Stimulated activated CD4-positive, alpha-beta T cell treated with anti-CD3 and anti-CD28 coated beads, Interleukin-2, amount 100 ng/mL, for 4 hours (primary cell): ENCODE results near the gene LTN1.

Source experiments
- DNase-seq: peaks from one replicate; pipeline ENCODE4 v3.0.0-alpha.2; 2020; ENCODE audit warnings: low read depth

LTN1 gene

DNA sequence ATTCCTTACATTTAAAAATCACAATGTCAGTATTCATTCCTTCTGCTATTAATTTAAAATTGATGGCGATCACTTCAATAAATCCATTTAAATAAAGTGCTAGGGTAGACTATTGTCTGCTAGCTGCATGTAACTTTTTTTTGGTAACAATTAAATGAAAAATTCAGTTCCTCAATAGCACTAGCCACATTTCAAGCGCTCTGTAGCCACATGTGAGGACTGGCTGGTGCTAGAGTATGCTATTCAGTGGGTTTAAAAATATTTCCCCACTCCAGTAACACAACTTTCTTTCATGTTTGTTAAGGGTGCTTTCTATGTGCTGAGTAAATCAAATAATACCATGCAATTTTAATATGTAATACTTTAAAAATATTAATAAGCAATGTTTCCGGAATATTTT, 108.2 kb downstream of the LTN1 start:
- no peak for DNase-seq

GRCh38 chr21:28883931-28884330, 108.7 kb downstream of the LTN1 start:
- no peak for DNase-seq

DNA sequence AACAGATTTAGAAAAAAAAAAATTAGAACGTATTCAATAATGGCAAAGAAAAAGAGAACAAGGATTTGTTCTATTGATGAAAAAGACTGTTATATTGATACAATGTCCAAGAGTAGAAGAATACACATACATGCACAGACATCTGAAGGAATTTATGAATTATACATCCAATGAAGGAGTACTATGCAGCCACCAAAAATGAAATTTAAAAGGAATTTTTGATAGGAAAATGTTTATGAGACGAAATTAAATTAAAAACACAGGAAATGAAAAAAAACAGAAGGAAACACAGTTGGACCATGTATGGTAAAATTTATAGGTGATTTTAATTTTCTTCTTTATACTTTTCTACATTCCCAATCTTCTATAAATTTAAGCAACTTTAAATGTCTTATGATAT, 110.3 kb downstream of the LTN1 start:
- no peak for DNase-seq
